Transverse colon (tissue), 4 donors: ENCODE data around the gene KRT74. TPM values are rescaled to one million over a fixed set of nuclear protein-coding genes. Genes with fewer than 3 reads are reported as not detected.

Experiments used
- DNase-seq: peaks from one replicate; pipeline ENCODE4 v3.0.0-alpha.2; 2019
- H3K27ac ChIP-seq, 4 donors: fragments of 200-600 bp; sonication (generic); 2 replicates each; pipeline ENCODE4 v1.5.1; 2016 to 2018; ENCODE audit warnings: inconsistent platforms in 4 of 4
- H3K27me3 ChIP-seq: fragments of 200-600 bp; sonication (generic); 2 replicates; pipeline ENCODE4 v1.5.1; 2017; ENCODE audit warnings: inconsistent platforms
- H3K36me3 ChIP-seq, 4 donors: fragments of 200-600 bp; sonication (generic); 2 replicates each; pipeline ENCODE4 v1.5.1; 2017 to 2019; ENCODE audit warnings: inconsistent platforms in 4 of 4
- H3K4me1 ChIP-seq, 4 donors: fragments of 200-600 bp; sonication (generic); 2 replicates each; pipeline ENCODE4 v1.5.1; 2017 to 2020; ENCODE audit warnings: inconsistent platforms in 4 of 4
- H3K4me3 ChIP-seq, 4 donors: fragments of 200-600 bp; sonication (generic); 1 replicate in 1 of 4; 2 replicates in 3 of 4; pipeline versions ENCODE4 v1.5.1 to v1.6.1; 2017 to 2019; ENCODE audit warnings: inconsistent platforms in 4 of 4
- H3K9me3 ChIP-seq, 2 donors: fragments of 200-600 bp; sonication (generic); 2 replicates each; pipeline ENCODE4 v1.5.1; 2017 to 2019; ENCODE audit warnings: inconsistent platforms in 2 of 2
- EP300 ChIP-seq: sonication (generic); formaldehyde crosslinking; IDR thresholded peaks from one replicate; pipeline ENCODE4 v1.6.1; 2017; ENCODE audit warnings: antibody characterized with exemption, low read depth
- POLR2A ChIP-seq: fragments of 450-650 bp; IDR thresholded peaks from one replicate; pipeline ENCODE4 v1.6.1; 2016; ENCODE audit warnings: antibody characterized with exemption, mild to moderate bottlenecking, moderate library complexity
- POLR2AphosphoS5 ChIP-seq, 3 donors: sonication (generic); formaldehyde crosslinking; IDR thresholded peaks; one replicate each; pipeline ENCODE4 v1.6.1; 2016; ENCODE audit warnings: antibody characterized with exemption in 3 of 3
- WGBS, 2 donors: methylation state at CpG; one replicate each; pipeline ENCODE4 v1.1.5; 2018; ENCODE audit warnings: low coverage in 1 of 2; 5-methylcytosine and 5-hydroxymethylcytosine counted together
- in situ Hi-C, 4 donors: fragments of 200-750 bp; cut with MboI; loops; one replicate each; pipeline versions ENCODE4 v1.15.0 to v1.15.1; 2017; ENCODE audit warnings: low sequenced_read_pairs in 3 of 4, low pct_ligation_motif_present in 1 of 4, low pct_unique_long_range_greater_than_20kb in 1 of 4
- intact Hi-C: fragments of 100-400 bp; cut with DNase I; formaldehyde crosslinking; loops from one replicate; pipeline ENCODE4 v1.15.1; 2023; ENCODE audit warnings: low total_unique reads
- total RNA-seq, 4 donors: library from RNA; depleted of rRNA; stranded (reverse); fragments of >200 nt; gene quantifications; one replicate each; pipeline ENCODE4 v1.1.0, GENCODE V29; 2016
- TF ChIP-seq, protein P1 (sequence below), 5 experiments: fragments of 200-600 bp in 3 of 5; fragments of 450-650 bp in 2 of 5; sonication (generic) in 3 of 5; IDR thresholded peaks; 1 replicate in 2 of 5; 2 replicates in 3 of 5; pipeline ENCODE4 v1.5.1; 2016 to 2017; ENCODE audit warnings: antibody characterized with exemption in 5 of 5, inconsistent platforms in 3 of 5, mild to moderate bottlenecking in 2 of 5, moderate library complexity in 1 of 5

The KRT74 gene
- total RNA-seq, 4 donors from 2014 or later: not detected

DNA sequence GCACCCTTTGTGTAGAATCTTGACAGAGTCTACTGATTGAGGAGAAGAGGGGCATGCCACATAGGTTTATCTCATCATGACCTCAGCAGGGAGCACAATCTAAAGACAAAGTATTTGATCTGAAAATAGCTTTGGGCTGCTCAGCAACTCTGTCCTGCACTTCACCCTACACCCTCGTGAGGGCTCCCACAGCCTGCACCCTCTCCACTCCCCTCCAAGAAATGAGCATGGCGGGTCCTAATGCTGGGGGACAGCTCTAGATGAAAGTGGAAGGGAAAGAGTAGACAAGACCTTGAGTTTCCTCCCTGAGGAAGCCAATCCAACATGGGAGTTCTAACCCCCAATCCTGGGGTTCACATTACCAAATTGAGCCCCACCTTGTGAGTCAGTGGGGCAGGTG is 42.7 kb downstream of the KRT74 start:
- in situ Hi-C loops: no loop called here
- no peaks in the 10 kb centered on the region for H3K27me3 ChIP-seq
- no peak for TF ChIP-seq EP300
- TF ChIP-seq POLR2AphosphoS5 (IDR thresholded peaks at IDR 0.05): no peak
- TF ChIP-seq POLR2A: no peak
- TF ChIP-seq, protein P1, sequence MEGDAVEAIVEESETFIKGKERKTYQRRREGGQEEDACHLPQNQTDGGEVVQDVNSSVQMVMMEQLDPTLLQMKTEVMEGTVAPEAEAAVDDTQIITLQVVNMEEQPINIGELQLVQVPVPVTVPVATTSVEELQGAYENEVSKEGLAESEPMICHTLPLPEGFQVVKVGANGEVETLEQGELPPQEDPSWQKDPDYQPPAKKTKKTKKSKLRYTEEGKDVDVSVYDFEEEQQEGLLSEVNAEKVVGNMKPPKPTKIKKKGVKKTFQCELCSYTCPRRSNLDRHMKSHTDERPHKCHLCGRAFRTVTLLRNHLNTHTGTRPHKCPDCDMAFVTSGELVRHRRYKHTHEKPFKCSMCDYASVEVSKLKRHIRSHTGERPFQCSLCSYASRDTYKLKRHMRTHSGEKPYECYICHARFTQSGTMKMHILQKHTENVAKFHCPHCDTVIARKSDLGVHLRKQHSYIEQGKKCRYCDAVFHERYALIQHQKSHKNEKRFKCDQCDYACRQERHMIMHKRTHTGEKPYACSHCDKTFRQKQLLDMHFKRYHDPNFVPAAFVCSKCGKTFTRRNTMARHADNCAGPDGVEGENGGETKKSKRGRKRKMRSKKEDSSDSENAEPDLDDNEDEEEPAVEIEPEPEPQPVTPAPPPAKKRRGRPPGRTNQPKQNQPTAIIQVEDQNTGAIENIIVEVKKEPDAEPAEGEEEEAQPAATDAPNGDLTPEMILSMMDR (IDR thresholded peaks at IDR 0.05): no peak

DNA sequence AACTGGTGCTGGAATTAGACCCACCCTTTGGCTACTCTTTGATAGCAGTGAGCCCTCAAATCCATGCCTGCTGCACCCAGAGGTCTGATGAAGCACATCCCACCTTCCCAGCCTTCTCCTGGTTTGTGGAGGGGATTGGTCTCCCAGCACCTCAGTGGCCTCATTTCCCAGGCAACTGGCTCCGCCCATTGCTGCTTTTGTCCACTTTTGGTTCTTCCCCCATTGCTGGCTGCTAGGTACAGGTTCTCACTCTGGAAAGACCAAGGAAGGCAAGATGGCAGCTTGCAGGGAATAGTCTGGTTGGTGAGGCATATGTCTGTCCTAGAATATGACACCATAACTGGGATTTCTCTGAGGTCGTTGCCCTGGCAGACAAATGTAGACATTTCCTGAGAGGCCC is 43.3 kb downstream of the KRT74 start:
- TF ChIP-seq EP300 (no peak), POLR2AphosphoS5 (IDR thresholded peaks at IDR 0.05) (no peak), POLR2A (no peak)
- TF ChIP-seq, protein P1 (IDR thresholded peaks at IDR 0.05): no peak
- DNase-seq: no peak
- no peak overlapping the region for H3K4me3 ChIP-seq
- no peaks in the 10 kb centered on the region for H3K4me1 ChIP-seq
- H3K9me3 ChIP-seq: no peaks in the 10 kb centered on the region
- no peaks in the 10 kb centered on the region for H3K27me3 ChIP-seq
- intact Hi-C loops: no loop called here
- no peak overlapping the region for H3K27ac ChIP-seq
- no peaks in the 10 kb centered on the region for H3K36me3 ChIP-seq
- 79% methylated on average over 2 of the region's 2 CpGs; no CpG with 5 or more reads in 1 of the 2 donors for WGBS, 2 donors
- in situ Hi-C loops: no loop called here

More for the DNA sequence above, 42.7 kb downstream of the KRT74 start:
- no peaks in the 10 kb centered on the region for H3K36me3 ChIP-seq
- no peak for DNase-seq
- no peak overlapping the region for H3K27ac ChIP-seq
- H3K4me1 ChIP-seq: no peaks in the 10 kb centered on the region
- no peak overlapping the region for H3K4me3 ChIP-seq
- intact Hi-C loops: no loop called here
- WGBS, 2 donors: 83 to 84% methylated on average over 1 to 2 of the region's 2 CpGs
- no peaks in the 10 kb centered on the region for H3K9me3 ChIP-seq

DNA sequence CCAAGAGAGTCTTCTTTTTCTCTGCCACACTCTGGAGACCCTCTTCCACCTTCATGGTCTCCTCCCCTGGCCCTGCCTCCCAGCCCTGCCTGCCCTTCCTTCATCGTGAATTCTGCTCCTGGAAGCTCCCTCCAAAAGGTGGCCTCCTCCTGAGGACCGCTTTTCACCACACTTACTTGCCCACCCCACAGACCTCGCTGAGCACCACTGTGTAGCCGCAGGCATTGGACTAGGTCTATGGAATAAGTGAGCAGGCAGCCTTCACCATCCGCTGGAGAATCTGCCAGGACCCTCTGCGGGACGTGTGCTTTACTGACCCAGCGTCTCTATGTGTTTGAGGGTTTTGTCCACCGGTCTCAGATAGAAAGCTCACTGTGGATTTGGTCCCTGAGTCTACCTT is 43.8 kb downstream of the KRT74 start:
- no peak for DNase-seq

DNA sequence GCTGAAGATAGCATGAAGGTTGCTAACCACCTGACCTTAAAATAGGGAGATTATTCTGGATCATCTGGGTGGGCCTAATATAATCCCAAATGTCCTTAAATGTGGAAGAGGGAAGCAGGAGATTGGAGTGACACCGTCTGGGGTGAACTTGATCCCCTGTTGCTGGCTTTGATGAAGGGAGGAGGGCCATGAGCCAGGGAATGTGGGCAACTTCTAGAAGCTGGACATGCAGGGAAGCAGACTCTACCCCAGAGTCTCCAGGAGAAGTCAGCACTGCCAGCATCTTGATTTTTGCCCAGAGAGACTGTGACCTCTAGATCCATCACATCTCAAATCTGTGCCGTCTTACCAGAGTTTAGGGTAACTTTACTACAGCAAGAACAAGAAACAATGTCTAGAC is 44.2 kb downstream of the KRT74 start:
- H3K9me3 ChIP-seq: no peaks in the 10 kb centered on the region
- no peak overlapping the region for H3K27ac ChIP-seq
- H3K27me3 ChIP-seq: no peaks in the 10 kb centered on the region
- TF ChIP-seq EP300 (no peak), POLR2A (no peak)
- TF ChIP-seq, protein P1 (IDR thresholded peaks at IDR 0.05): no peak
- no peak overlapping the region for H3K4me3 ChIP-seq
- no peaks in the 10 kb centered on the region for H3K4me1 ChIP-seq
- no peak for DNase-seq
- 83 to 100% methylated on average over 1 to 2 of the region's 2 CpGs for WGBS, 2 donors
- in situ Hi-C loops: no loop called here
- H3K36me3 ChIP-seq: no peaks in the 10 kb centered on the region
- intact Hi-C loops: no loop called here

More for the DNA sequence above, 43.8 kb downstream of the KRT74 start:
- Histone ChIP-seq H3K4me3 (no peak overlapping the region), H3K27me3 (no peaks in the 10 kb centered on the region), H3K36me3 (no peaks in the 10 kb centered on the region), H3K9me3 (no peaks in the 10 kb centered on the region), H3K27ac (no peak overlapping the region), H3K4me1 (no peaks in the 10 kb centered on the region)
- in situ Hi-C loops: no loop called here
- TF ChIP-seq EP300 (no peak), POLR2A (no peak), POLR2AphosphoS5 (IDR thresholded peaks at IDR 0.05) (no peak)
- TF ChIP-seq, protein P1 (IDR thresholded peaks at IDR 0.05): no peak
- intact Hi-C loops: no loop called here
- WGBS, 2 donors: 93 to 94% methylated on average over 4 to 9 of the region's 9 CpGs
